Loucy (cell line): ENCODE measurements around the gene TNNC2.
A peak's percentile ranks its signal among the peaks of the same experiment; 100 is the strongest.

Source experiments
- H2AFZ ChIP-seq: fragments of 200-600 bp; sonication (generic); 2 replicates; pipeline ENCODE4 v1.6.0; 2016; ENCODE audit warnings: antibody characterized with exemption, mild to moderate bottlenecking, low read length, moderate library complexity
- H3F3A ChIP-seq: fragments of 200-600 bp; 2 replicates; pipeline ENCODE4 v1.6.0; 2016; ENCODE audit warnings: antibody characterized with exemption, low read depth, mild to moderate bottlenecking
- H3K27me3 ChIP-seq: fragments of 200-600 bp; sonication (generic); 2 replicates; pipeline ENCODE4 v1.6.1; 2014; ENCODE audit warnings: low read length, mild to moderate bottlenecking; ENCODE audit not compliant: insufficient read depth, poor library complexity, severe bottlenecking
- H3K36me3 ChIP-seq: fragments of 200-600 bp; sonication (generic); 2 replicates; pipeline ENCODE4 v1.6.1; 2016; ENCODE audit warnings: low read length; ENCODE audit not compliant: insufficient read depth
- H3K4me1 ChIP-seq: fragments of 200-600 bp; sonication (generic); 2 replicates; pipeline ENCODE4 v1.5.1; 2014; ENCODE audit warnings: low read length, mild to moderate bottlenecking; ENCODE audit not compliant: insufficient read depth, poor library complexity, severe bottlenecking
- H3K4me2 ChIP-seq: fragments of 200-600 bp; sonication (generic); 2 replicates; pipeline ENCODE4 v1.6.0; 2014; ENCODE audit warnings: antibody characterized with exemption, low read length, low read depth, mild to moderate bottlenecking; ENCODE audit not compliant: poor library complexity, severe bottlenecking
- H3K4me3 ChIP-seq: fragments of 200-600 bp; sonication (generic); 2 replicates; pipeline ENCODE4 v1.5.1; 2014; ENCODE audit warnings: low read length, mild to moderate bottlenecking, mixed read lengths; ENCODE audit not compliant: poor library complexity, severe bottlenecking
- H3K79me2 ChIP-seq: fragments of 200-600 bp; sonication (generic); 2 replicates; pipeline ENCODE4 v1.6.1; 2014; ENCODE audit warnings: low read length; ENCODE audit not compliant: insufficient read depth
- H3K9ac ChIP-seq: fragments of 200-600 bp; sonication (generic); 2 replicates; pipeline ENCODE4 v1.6.0; 2014; ENCODE audit warnings: mild to moderate bottlenecking, low read depth, low read length, moderate library complexity; ENCODE audit not compliant: poor library complexity, severe bottlenecking
- H3K9me2 ChIP-seq: fragments of 200-600 bp; sonication (generic); replicated peaks from 2 replicates; pipeline ENCODE4 v1.6.1; 2016; ENCODE audit warnings: low read depth, low read length, mixed read lengths
- H3K9me3 ChIP-seq: fragments of 200-600 bp; sonication (generic); 2 replicates; pipeline ENCODE4 v1.6.1; 2014; ENCODE audit warnings: mild to moderate bottlenecking, antibody characterized with exemption, low read length, low read depth; ENCODE audit not compliant: insufficient read depth
- H4K20me1 ChIP-seq: fragments of 200-600 bp; sonication (generic); 2 replicates; pipeline ENCODE4 v1.6.0; 2014; ENCODE audit warnings: antibody characterized with exemption, low read length, mild to moderate bottlenecking; ENCODE audit not compliant: insufficient read depth, poor library complexity, severe bottlenecking
- EZH2phosphoT487 ChIP-seq: fragments of 200-600 bp; IDR thresholded peaks from 2 replicates; pipeline ENCODE4 v1.6.1; 2018; ENCODE audit warnings: antibody characterized with exemption, mild to moderate bottlenecking, moderate library complexity, borderline replicate concordance
- TF ChIP-seq, protein P1 (sequence below): fragments of 200-600 bp; sonication (generic); conservative IDR thresholded peaks from 2 replicates; pipeline ENCODE4 v1.5.1; 2014; ENCODE audit warnings: mild to moderate bottlenecking, antibody characterized with exemption, low read length

The TNNC2 gene

DNA sequence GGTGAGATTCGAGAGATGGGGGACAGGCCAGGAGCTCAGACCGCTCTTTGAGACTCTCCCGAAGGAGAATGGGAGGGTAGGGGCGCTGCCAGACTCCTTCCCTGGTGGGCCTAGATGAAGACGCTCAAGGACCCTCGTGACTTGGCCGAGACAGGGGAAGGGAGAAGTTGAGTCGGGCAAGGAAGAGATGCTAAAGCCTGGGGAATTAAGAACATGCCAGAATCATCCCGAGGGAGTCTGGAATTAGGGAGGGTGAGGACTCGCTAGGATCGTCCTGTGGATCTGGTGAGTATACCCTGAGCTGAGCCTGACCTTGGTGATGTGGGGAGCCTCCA is 14.1 kb downstream of the TNNC2 start:
- Histone ChIP-seq H3K27me3 (peaks cover 8% of the 10 kb centered on the region), H2AFZ (peak overlapping the region; percentile 74), H3K9ac (peak overlapping the region; percentile 99), H3K36me3 (peaks cover 45% of the 10 kb centered on the region; the same call in 1 of the 2 replicates), H3K4me1 (peaks cover 38% of the 10 kb centered on the region), H3K9me2 (no peaks in the 10 kb centered on the region), H3K79me2 (peaks cover 59% of the 10 kb centered on the region), H3K9me3 (no peaks in the 10 kb centered on the region), H3K4me2 (peak overlapping the region; percentile 86), H3F3A (peaks cover 2% of the 10 kb centered on the region; the same call in 1 of the 2 replicates), H4K20me1 (peaks cover 17% of the 10 kb centered on the region), H3K4me3 (peak overlapping the region; percentile 100)
- TF ChIP-seq EZH2phosphoT487 = no peak
- TF ChIP-seq, protein P1, sequence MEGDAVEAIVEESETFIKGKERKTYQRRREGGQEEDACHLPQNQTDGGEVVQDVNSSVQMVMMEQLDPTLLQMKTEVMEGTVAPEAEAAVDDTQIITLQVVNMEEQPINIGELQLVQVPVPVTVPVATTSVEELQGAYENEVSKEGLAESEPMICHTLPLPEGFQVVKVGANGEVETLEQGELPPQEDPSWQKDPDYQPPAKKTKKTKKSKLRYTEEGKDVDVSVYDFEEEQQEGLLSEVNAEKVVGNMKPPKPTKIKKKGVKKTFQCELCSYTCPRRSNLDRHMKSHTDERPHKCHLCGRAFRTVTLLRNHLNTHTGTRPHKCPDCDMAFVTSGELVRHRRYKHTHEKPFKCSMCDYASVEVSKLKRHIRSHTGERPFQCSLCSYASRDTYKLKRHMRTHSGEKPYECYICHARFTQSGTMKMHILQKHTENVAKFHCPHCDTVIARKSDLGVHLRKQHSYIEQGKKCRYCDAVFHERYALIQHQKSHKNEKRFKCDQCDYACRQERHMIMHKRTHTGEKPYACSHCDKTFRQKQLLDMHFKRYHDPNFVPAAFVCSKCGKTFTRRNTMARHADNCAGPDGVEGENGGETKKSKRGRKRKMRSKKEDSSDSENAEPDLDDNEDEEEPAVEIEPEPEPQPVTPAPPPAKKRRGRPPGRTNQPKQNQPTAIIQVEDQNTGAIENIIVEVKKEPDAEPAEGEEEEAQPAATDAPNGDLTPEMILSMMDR = no peak

DNA sequence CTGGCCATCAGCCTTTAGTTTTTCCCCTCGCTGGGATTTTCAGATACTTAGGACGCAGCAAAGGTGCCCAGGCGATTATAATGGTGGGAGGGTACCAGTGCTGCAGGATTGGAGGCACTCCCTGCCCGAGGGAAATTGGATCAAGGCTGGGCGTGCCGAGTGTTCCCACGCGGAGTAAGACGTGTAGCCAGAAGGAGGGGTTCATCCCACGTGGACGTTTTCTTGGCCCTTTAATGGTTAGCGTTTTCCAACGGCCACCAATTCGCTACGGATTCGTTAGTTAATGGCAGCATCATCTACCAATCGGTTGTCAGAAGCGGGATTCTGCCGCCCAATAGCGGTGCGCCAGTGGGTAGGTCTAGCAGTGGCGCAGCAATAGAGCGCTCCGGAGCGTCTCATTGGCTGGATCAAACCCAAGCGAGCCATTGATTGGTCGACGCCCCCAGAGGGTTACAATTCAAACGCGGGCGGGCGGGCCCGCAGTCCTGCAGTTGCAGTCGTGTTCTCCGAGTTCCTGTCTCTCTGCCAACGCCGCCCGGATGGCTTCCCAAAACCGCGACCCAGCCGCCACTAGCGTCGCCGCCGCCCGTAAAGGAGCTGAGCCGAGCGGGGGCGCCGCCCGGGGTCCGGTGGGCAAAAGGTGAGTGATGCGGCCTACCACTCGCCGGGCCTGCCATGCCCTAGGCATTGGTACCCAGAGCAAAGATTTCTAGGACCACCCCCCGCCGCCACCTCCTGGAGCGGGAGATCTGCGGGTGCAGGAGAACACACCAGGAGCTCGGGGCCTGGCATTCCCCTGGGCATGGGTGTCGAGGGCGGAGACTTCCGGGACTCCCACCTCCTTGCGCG is 14.7 kb downstream of the TNNC2 start, which contains the start of gene UBE2C:
TSS of gene UBE2C (plus strand) at position 488 of the 849 bp plus-strand sequence. CDS start at position 540, 52 bp downstream.
- Histone ChIP-seq H4K20me1 (peaks cover 17% of the 10 kb centered on the region), H3K27me3 (peaks cover 8% of the 10 kb centered on the region), H3K9me2 (no peaks in the 10 kb centered on the region), H3K36me3 (peaks cover 45% of the 10 kb centered on the region; the same call in 1 of the 2 replicates), H2AFZ (peak within 1 kb of the TSS; percentile 74), H3K4me2 (peak within 1 kb of the TSS; percentile 86), H3K4me1 (peaks cover 38% of the 10 kb centered on the region), H3K9ac (peak within 1 kb of the TSS; percentile 99), H3K4me3 (peak within 1 kb of the TSS; percentile 100), H3K79me2 (peaks cover 59% of the 10 kb centered on the region), H3K9me3 (no peaks in the 10 kb centered on the region), H3F3A (no peaks in the 10 kb centered on the region)
- TF ChIP-seq, protein P1 = no peak

DNA sequence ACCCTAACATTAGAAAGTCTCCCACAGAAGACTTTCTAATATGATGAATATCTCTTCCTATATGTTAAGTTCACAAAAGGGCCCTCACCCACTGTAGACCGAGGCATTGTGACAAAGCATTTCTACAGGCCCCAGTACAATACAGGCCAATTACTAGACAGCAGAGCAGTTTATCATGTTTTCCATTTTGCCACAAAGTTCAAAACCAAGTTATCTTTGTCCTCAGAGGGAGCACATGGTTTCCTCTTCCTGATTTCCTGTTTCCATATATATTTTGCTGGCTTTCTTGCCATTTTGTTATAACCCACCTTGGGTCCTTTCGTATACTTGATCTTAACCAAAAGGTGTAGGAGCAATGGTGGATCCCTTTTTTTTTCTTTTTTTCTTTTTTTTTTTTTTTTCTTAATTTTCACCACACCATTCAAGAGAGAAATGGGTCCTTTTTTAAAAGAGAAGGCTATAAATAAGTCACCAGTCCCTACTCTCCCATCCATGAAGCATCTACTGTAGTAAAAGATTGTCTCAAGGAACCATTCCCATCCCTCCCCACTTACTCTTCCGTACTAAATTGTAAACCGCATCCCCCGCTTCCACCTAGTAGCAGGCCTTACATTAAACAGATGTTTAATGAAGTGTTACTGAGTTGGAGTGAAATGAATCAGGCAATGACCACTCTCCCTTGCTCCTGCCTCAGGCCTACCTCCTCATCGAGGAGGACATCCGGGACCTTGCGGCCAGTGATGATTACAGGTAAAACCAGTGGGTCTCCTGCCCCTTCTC is 16.7 kb downstream of the TNNC2 start:
- H3K9me3 ChIP-seq = no peaks in the 10 kb centered on the region
- peaks cover 8% of the 10 kb centered on the region for H3K27me3 ChIP-seq
- H3K36me3 ChIP-seq = peaks cover 36% of the 10 kb centered on the region; the same call in 1 of the 2 replicates
- H3K9me2 ChIP-seq = no peaks in the 10 kb centered on the region
- no peak overlapping the region for H3K9ac ChIP-seq
- peak overlapping the region; percentile 5 for H3K4me2 ChIP-seq
- H3K79me2 ChIP-seq = peaks cover 44% of the 10 kb centered on the region
- peaks cover 11% of the 10 kb centered on the region for H4K20me1 ChIP-seq
- H3F3A ChIP-seq = no peaks in the 10 kb centered on the region
- peaks cover 30% of the 10 kb centered on the region for H3K4me1 ChIP-seq
- no peak overlapping the region for H2AFZ ChIP-seq
- no peak for TF ChIP-seq EZH2phosphoT487
- TF ChIP-seq, protein P1 = no peak
- H3K4me3 ChIP-seq = no peak overlapping the region
